Measurements from ENCODE around the gene MICAL2. TPM values are rescaled to one million over a fixed set of nuclear protein-coding genes. Genes with fewer than 3 reads are reported as not detected.

Gene MICAL2
- total and polyA plus RNA-seq, 2 of the 8 experiments (the other 6 are each of a cell fraction or from before 2014, with no cell fraction given), result 1.3 to 4.1 TPM

DNA sequence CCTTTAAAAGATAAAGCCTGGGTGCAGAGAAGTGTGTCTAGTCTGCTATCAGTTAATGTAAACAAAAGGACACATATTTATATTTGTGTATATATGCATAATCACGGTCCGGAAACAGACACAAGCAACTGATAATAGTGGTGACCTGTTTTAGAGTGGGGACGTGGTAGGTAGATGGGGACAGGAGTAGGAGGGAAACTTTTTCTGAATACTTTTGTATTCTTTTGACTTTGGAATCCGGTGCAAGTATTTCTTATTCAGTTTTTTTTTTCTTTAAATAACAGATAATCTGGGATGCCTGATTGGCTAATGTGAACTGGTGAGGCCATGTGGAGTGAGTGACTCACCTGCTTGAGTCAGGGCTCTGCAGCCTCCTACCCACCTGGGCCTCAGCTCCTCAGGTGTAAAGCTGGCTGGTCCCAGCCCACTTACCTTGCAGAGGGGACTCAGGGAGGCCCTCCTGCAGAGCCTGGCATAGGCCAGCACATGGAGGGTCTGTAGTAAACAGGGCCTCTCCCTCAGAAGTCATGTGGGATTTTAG lies 15.3 kb downstream of the MICAL2 start:
- Histone ChIP-seq H3K27me3 (replicated peaks in 1 of 4; ENCODE audit: control insufficient read depth in 3 of 4, extremely low read depth in 1 of 4, insufficient read depth in 3 of 4, low read length in 3 of 4) (peaks cover 0 to 3% (median 0%) of the 10 kb centered on the region in 4 experiments; a peak in 1 of 7 replicates), H2BK20ac (ENCODE audit: low read length) (no peak overlapping the region), H3K23me2 (ENCODE audit: low read depth, low read length) (no peaks in the 10 kb centered on the region), H2AFZ (ENCODE audit: low read length) (no peak overlapping the region), H3K4me3 (ENCODE audit: extremely low read depth in 1 of 4, insufficient read depth in 2 of 4, low read depth in 3 of 4, low read length in 4 of 4) (no peak overlapping the region), H4K20me1 (replicated peaks in 1 of 2; ENCODE audit: control insufficient read depth in 1 of 2, insufficient read depth in 2 of 2, low read length in 2 of 2) (no peaks in the 10 kb centered on the region), H2BK5ac (ENCODE audit: low read depth, low read length) (no peak overlapping the region), H3K14ac (ENCODE audit: insufficient read length) (no peak overlapping the region), H3K36me3 (ENCODE audit: control insufficient read depth in 2 of 4, insufficient read depth in 4 of 4, low read length in 3 of 4) (no peaks in the 10 kb centered on the region), H3K23ac (ENCODE audit: insufficient read length) (no peak overlapping the region), H3K4ac (replicated peaks; ENCODE audit: insufficient read length, low read depth, low read length) (no peak overlapping the region), H3K18ac (ENCODE audit: extremely low read depth, low read length) (no peak overlapping the region), H3K79me2 (ENCODE audit: control insufficient read depth in 1 of 2, insufficient read depth in 2 of 2, low read length in 2 of 2) (no peaks in the 10 kb centered on the region), H4K5ac (ENCODE audit: insufficient read length, low read depth, low read length) (no peak overlapping the region), H2AK5ac (ENCODE audit: low read depth, low read length) (no peak overlapping the region), H3K4me2 (ENCODE audit: insufficient read depth in 1 of 2, low read depth in 2 of 2, low read length in 2 of 2) (no peak overlapping the region), H3K27ac (ENCODE audit: low read depth, low read length) (no peak overlapping the region), H4K91ac (replicated peaks; ENCODE audit: insufficient read length, low read length) (no peak overlapping the region), H3K4me1 (replicated peaks in 1 of 4; ENCODE audit: control insufficient read depth in 3 of 4, insufficient read depth in 4 of 4, low read length in 3 of 4) (no peaks in the 10 kb centered on the region), H3K56ac (replicated peaks; ENCODE audit: insufficient read length, low read depth, low read length) (no peak overlapping the region), H2BK12ac (ENCODE audit: low read depth, low read length) (no peak overlapping the region; the same call in 1 of the 2 replicates), H3K9me3 (ENCODE audit: insufficient read depth in 2 of 2, low read depth in 1 of 2, low read length in 1 of 2) (no peaks in the 10 kb centered on the region), H2BK15ac (ENCODE audit: low read length) (no peak overlapping the region), H4K8ac (ENCODE audit: extremely low read depth, insufficient read depth, low read length) (no peak overlapping the region; the same call in 1 of the 2 replicates), H3K79me1 (ENCODE audit: low read depth, low read length) (no peaks in the 10 kb centered on the region), H3K9ac (replicated peaks in 1 of 4; ENCODE audit: extremely low read depth in 1 of 4, low read depth in 3 of 4, low read length in 3 of 4) (no peak overlapping the region), H2BK120ac (replicated peaks; ENCODE audit: low read depth, low read length) (no peak overlapping the region)
- FAIRE-seq (no peak), DNase-seq (ENCODE audit: low read depth in 1 of 2, low spot score in 2 of 2) (no peak)
- ChIA-PET CTCF (ENCODE audit: partially characterized antibody) (interaction anchor here (0.5 to 11.9 kb wide), 11 partner anchors 17 to 175 kb away, joined by 3 to 137 read pairs (median 5); no protein-coding TSS in a partner anchor), POLR2A (ENCODE audit: partially characterized antibody) (no interaction called here)
- WGBS, 2 experiments (ENCODE audit: extremely low coverage in 1 of 2, insufficient coverage in 1 of 2, insufficient read length in 1 of 2, insufficient replicate concordance in 2 of 2, low coverage in 1 of 2, low lambda C conversion rate in 2 of 2, missing lambda C conversion rate in 1 of 2), result 92% methylated on average over 4 of the region's 4 CpGs; no CpG with 5 or more reads in 1 of the 2 experiments
- TF ChIP-seq SUZ12 (IDR thresholded peaks at IDR 0.05; ENCODE audit: low read length), result no peak
- no peak for TF ChIP-seq CBX8 (IDR thresholded peaks at IDR 0.05; ENCODE audit: borderline replicate concordance, low read depth, low read length)

Measured in H1 (cell line).